Panc1 (cell line): ENCODE results near the gene NIT2.

Experiments used
- CTCF ChIP-seq: fragments of 450-650 bp; IDR thresholded peaks from 2 replicates; pipeline ENCODE4 v1.5.1; 2017; ENCODE audit warnings: mild to moderate bottlenecking
- TCF7L2 ChIP-seq: IDR thresholded peaks from 2 replicates; pipeline ENCODE4 v1.6.1; 2011; ENCODE audit warnings: mild to moderate bottlenecking, low read depth, low read length, inconsistent platforms

GRCh38 chr3:100340527-100340926, 6.0 kb downstream of the NIT2 start:
- no peak for TF ChIP-seq CTCF
- no peak for TF ChIP-seq TCF7L2
